ENCODE results near the gene BRINP2.

DNA sequence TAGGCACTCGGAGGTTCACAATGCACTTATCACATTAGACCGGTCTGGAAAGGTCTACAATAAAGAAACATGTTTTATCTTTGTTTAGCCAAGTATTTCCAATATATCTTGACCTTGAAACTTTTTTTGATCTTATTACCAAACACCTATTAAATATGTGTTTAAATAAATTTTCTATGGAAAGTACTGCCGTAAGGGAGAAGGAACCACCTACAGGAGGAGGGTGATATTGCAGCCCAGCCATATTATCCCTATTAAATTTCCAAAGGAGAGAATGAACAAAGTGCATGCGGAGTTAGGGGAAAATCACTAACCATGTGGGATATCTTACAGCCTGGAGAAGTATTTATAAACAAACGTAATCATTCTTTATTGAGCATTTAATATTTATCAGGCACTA is 14.5 kb downstream of the BRINP2 start:
- TF ChIP-seq, protein P1, sequence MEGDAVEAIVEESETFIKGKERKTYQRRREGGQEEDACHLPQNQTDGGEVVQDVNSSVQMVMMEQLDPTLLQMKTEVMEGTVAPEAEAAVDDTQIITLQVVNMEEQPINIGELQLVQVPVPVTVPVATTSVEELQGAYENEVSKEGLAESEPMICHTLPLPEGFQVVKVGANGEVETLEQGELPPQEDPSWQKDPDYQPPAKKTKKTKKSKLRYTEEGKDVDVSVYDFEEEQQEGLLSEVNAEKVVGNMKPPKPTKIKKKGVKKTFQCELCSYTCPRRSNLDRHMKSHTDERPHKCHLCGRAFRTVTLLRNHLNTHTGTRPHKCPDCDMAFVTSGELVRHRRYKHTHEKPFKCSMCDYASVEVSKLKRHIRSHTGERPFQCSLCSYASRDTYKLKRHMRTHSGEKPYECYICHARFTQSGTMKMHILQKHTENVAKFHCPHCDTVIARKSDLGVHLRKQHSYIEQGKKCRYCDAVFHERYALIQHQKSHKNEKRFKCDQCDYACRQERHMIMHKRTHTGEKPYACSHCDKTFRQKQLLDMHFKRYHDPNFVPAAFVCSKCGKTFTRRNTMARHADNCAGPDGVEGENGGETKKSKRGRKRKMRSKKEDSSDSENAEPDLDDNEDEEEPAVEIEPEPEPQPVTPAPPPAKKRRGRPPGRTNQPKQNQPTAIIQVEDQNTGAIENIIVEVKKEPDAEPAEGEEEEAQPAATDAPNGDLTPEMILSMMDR (IDR thresholded peaks at IDR 0.05): peak in 4 of 12 donors; percentile 13 to 36 (median 17)
- no peak for TF ChIP-seq POLR2A (IDR thresholded peaks at IDR 0.05)

All from heart left ventricle (tissue), 13 donors.